IMR-90 (cell line): ENCODE data around the gene WFDC12. TPM values are rescaled to one million over a fixed set of nuclear protein-coding genes. Genes with fewer than 3 reads are reported as not detected.

ENCODE experiments used
- ATAC-seq: fragments of 200-7000 bp; cut with Tn5 transposase; 2 replicates; pipeline ENCODE4 v1.9.1; 2020; ENCODE audit warnings: low read depth, mild to moderate bottlenecking, moderate library complexity
- BruUV-seq: library from RNA; stranded (reverse); fragments of 400-500 nt; replicated peaks from 2 replicates; lab custom pipeline; 2021; lab: Mats Ljungman, UMichigan
- CTCF ChIA-PET: fragments of 300-600 bp; formaldehyde crosslinking; extraction: SDS; loops from one replicate; lab custom pipeline; 2021; ENCODE audit warnings: antibody characterized with exemption; lab: Yijun Ruan, JAX
- POLR2A ChIA-PET: fragments of 300-600 bp; sonication (Branson Sonifier 250); formaldehyde crosslinking; loops from one replicate; lab custom pipeline; 2022; ENCODE audit warnings: antibody characterized with exemption; ENCODE audit not compliant: unreplicated experiment; lab: Charles Lee
- DNase-seq: peaks from one replicate; pipeline ENCODE4 v3.0.0; 2013
- H2AFZ ChIP-seq: replicated peaks from 2 replicates; pipeline ENCODE3; 2013; ENCODE audit warnings: low read length, mild to moderate bottlenecking; ENCODE audit not compliant: poor library complexity
- H2AK5ac ChIP-seq: 2 replicates; pipeline ENCODE4 v1.6.1; 2013; ENCODE audit warnings: low read depth, low read length, inconsistent platforms
- H2AK9ac ChIP-seq: replicated peaks from 2 replicates; pipeline ENCODE3; 2013; ENCODE audit warnings: mild to moderate bottlenecking, low read depth, low read length, moderate library complexity; ENCODE audit not compliant: poor library complexity
- H2BK120ac ChIP-seq: 2 replicates; pipeline ENCODE4 v1.6.1; 2013; ENCODE audit warnings: low read depth, low read length, inconsistent platforms
- H2BK15ac ChIP-seq: 3 replicates; pipeline ENCODE4 v1.6.1; 2013; ENCODE audit warnings: low read depth, low read length, inconsistent platforms
- H2BK20ac ChIP-seq: 2 replicates; pipeline ENCODE4 v1.6.1; 2013; ENCODE audit warnings: low read depth, mild to moderate bottlenecking, inconsistent platforms, low read length, moderate library complexity
- H2BK5ac ChIP-seq: 2 replicates; pipeline ENCODE4 v1.6.1; 2013; ENCODE audit warnings: mild to moderate bottlenecking, low read depth, low read length, inconsistent platforms; ENCODE audit not compliant: poor library complexity, severe bottlenecking
- H3K14ac ChIP-seq: replicated peaks from 2 replicates; pipeline ENCODE4 v1.6.1; 2013; ENCODE audit warnings: low read depth, low read length, inconsistent platforms
- H3K18ac ChIP-seq: 2 replicates; pipeline ENCODE4 v1.6.1; 2013; ENCODE audit warnings: low read depth, low read length, control low read depth
- H3K23ac ChIP-seq: 2 replicates; pipeline ENCODE4 v1.6.1; 2013; ENCODE audit warnings: low read depth, low read length, inconsistent platforms
- H3K27ac ChIP-seq: 2 replicates; pipeline ENCODE4 v1.5.1; 2013; ENCODE audit warnings: mild to moderate bottlenecking, control low read depth, low read length; ENCODE audit not compliant: insufficient read depth
- H3K27me3 ChIP-seq: 2 replicates; pipeline ENCODE4 v1.6.1; 2013; ENCODE audit warnings: low read length; ENCODE audit not compliant: control insufficient read depth, insufficient read depth
- H3K36me3 ChIP-seq: 2 replicates; pipeline ENCODE4 v1.6.1; 2013; ENCODE audit warnings: low read length, mixed read lengths; ENCODE audit not compliant: control insufficient read depth, insufficient read depth
- H3K4ac ChIP-seq: 2 replicates; pipeline ENCODE4 v1.6.1; 2013; ENCODE audit warnings: low read depth, low read length, inconsistent platforms
- H3K4me1 ChIP-seq: 2 replicates; pipeline ENCODE4 v1.6.1; 2013; ENCODE audit warnings: low read length, mixed read lengths; ENCODE audit not compliant: control insufficient read depth, insufficient read depth
- H3K4me2 ChIP-seq: 2 replicates; pipeline ENCODE4 v1.6.1; 2013; ENCODE audit warnings: low read depth, mild to moderate bottlenecking, control low read depth, low read length, moderate library complexity
- H3K4me3 ChIP-seq: 2 replicates; pipeline ENCODE4 v1.5.1; 2013; ENCODE audit warnings: low read depth, mild to moderate bottlenecking, control low read depth, low read length, moderate library complexity; ENCODE audit not compliant: insufficient read depth
- H3K56ac ChIP-seq: 2 replicates; pipeline ENCODE4 v1.6.1; 2013; ENCODE audit warnings: low read length, inconsistent platforms; ENCODE audit not compliant: insufficient read depth; ENCODE audit errors: extremely low read depth
- H3K79me1 ChIP-seq, 2 experiments: 2 replicates each; pipeline ENCODE4 v1.6.1; 2013; ENCODE audit warnings: low read length in 2 of 2, inconsistent platforms in 1 of 2, low read depth in 1 of 2
- H3K9ac ChIP-seq: 2 replicates; pipeline ENCODE4 v1.6.1; 2013; ENCODE audit warnings: low read depth, low read length, control low read depth
- H3K9me1 ChIP-seq: 2 replicates; pipeline ENCODE4 v1.6.1; 2013; ENCODE audit warnings: low read length, inconsistent platforms; ENCODE audit not compliant: insufficient read depth
- H3K9me3 ChIP-seq: 2 replicates; pipeline ENCODE4 v1.6.1; 2013; ENCODE audit warnings: low read length; ENCODE audit not compliant: control insufficient read depth, insufficient read depth
- H4K20me1 ChIP-seq: 2 replicates; pipeline ENCODE4 v1.6.1; 2013; ENCODE audit warnings: low read length, inconsistent platforms; ENCODE audit not compliant: insufficient read depth
- H4K5ac ChIP-seq: 2 replicates; pipeline ENCODE4 v1.6.1; 2013; ENCODE audit warnings: mild to moderate bottlenecking, low read depth, low read length, control low read depth
- H4K8ac ChIP-seq, 2 experiments: 2 replicates each; pipeline ENCODE4 v1.6.1; 2013; ENCODE audit warnings: low read depth in 2 of 2, low read length in 2 of 2, control low read depth in 1 of 2, inconsistent platforms in 1 of 2
- H4K91ac ChIP-seq: 2 replicates; pipeline ENCODE4 v1.6.1; 2013; ENCODE audit warnings: low read depth, low read length, inconsistent platforms; ENCODE audit not compliant: insufficient read depth
- BHLHE40 ChIP-seq: fragments of 150-350 bp; IDR thresholded peaks from 2 replicates; pipeline ENCODE4 v1.6.1; 2016; ENCODE audit warnings: mild to moderate bottlenecking, low read depth, low read length
- RAD21 ChIP-seq: IDR thresholded peaks from 2 replicates; pipeline ENCODE4 v1.6.1; 2012; ENCODE audit warnings: low read length, improper control_type of control experiment
- SMC3 ChIP-seq: fragments of 150-350 bp; IDR thresholded peaks from 2 replicates; pipeline ENCODE4 v1.6.1; 2016; ENCODE audit warnings: low read depth, mild to moderate bottlenecking, antibody characterized with exemption, low read length, moderate library complexity
- WGBS, 2 experiments: methylation state at CpG; one replicate each; pipeline versions ENCODE4 v1.1.5 to v1.1.7; 2013; ENCODE audit warnings: missing lambda C conversion rate in 2 of 2; ENCODE audit not compliant: insufficient read length in 1 of 2; ENCODE audit errors: extremely low coverage in 2 of 2; 5-methylcytosine and 5-hydroxymethylcytosine counted together
- dilution Hi-C: fragments of 300-500 bp; cut with HindIII; formaldehyde crosslinking; loops from one replicate; pipeline ENCODE4 v1.14.3; 2018; ENCODE audit warnings: low sequenced_read_pairs; ENCODE audit not compliant: unreplicated experiment
- in situ Hi-C: fragments of 300-500 bp; cut with MboI; formaldehyde crosslinking; loops from 3 replicates; pipeline ENCODE4 v1.14.3; 2019; ENCODE audit warnings: low sequenced_read_pairs, inconsistent platforms, mixed read lengths
- intact Hi-C: fragments of 100-400 bp; cut with micrococcal nuclease; formaldehyde crosslinking; loops from 2 replicates; pipeline ENCODE4 v1.10.0; 2022
- polyA plus RNA-seq, 3 experiments: library from polyadenylated mRNA; depleted of rRNA; stranded (reverse); fragments of >200 nt; gene quantifications; 2 replicates each; pipeline ENCODE4 v1.2.3, GENCODE V29; 2012; ENCODE audit warnings: low replicate concordance in 1 of 3
- total RNA-seq: library from RNA; depleted of rRNA; stranded (reverse); fragments of >200 nt; gene quantifications from 2 replicates; pipeline ENCODE4 v1.2.3, GENCODE V29; 2012
- TF ChIP-seq, protein P1 (sequence below): conservative IDR thresholded peaks from 2 replicates; pipeline ENCODE4 v1.5.1; 2012; ENCODE audit warnings: mild to moderate bottlenecking, low read depth, low read length, improper control_type of control experiment

The WFDC12 gene
- total and polyA plus RNA-seq, 2 of the 4 experiments (the other 2 are of a cell fraction): not detected

DNA sequence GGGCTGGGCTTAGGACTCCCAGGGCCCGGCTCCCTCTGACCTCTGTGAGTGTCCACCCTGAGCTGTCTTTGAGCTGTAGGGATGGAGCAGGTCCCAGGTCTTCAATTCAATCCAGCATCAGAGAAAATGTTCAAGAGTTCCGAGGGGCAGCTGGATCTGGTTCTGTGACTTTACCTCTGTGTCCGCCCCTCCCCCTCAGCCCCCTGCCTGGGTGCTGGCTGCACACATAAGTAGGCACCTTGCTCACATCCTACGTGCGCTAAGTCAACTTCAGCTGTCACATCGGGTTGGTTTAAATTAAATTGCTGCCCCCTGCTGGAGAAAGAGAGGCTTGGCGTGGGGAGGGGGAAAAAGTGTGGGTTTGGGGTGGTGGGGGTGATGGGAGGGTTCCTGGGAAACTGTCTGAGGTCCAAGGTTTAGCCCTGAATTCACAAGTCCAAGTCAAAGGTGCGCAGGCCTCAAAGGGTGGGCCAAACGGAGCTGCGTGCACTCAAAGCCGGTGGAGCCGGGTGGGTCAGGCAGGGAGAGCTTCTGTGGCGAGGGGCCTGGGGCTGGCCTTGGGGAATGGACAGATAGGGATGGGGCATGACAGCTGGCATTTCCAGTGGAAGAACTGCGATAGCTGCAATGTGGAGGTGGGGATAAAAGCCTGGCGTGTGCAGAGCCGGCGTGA, 12.3 kb downstream of the WFDC12 start:
- Histone ChIP-seq H3K56ac (no peak overlapping the region), H2AFZ (no peak overlapping the region), H3K27ac (no peak overlapping the region), H3K27me3 (peaks cover 40% of the 10 kb centered on the region), H2AK9ac (no peak overlapping the region), H3K14ac (no peak overlapping the region), H2BK20ac (no peak overlapping the region), H2BK120ac (no peak overlapping the region), H2AK5ac (no peak overlapping the region), H3K9me1 (no peaks in the 10 kb centered on the region), H3K36me3 (no peaks in the 10 kb centered on the region), H4K91ac (no peak overlapping the region), H3K4ac (no peak overlapping the region), H2BK15ac (no peak overlapping the region), H3K4me3 (no peak overlapping the region), H3K9me3 (no peaks in the 10 kb centered on the region), H4K20me1 (no peaks in the 10 kb centered on the region), H2BK5ac (no peak overlapping the region), H3K4me2 (no peak overlapping the region), H3K9ac (no peak overlapping the region), H3K4me1 (no peaks in the 10 kb centered on the region), H4K5ac (no peak overlapping the region), H3K18ac (no peak overlapping the region), H3K23ac (no peak overlapping the region), H4K8ac (no peak overlapping the region), H3K79me1 (no peaks in the 10 kb centered on the region)
- ATAC-seq (peak; percentile 48; the same call in 1 of the 2 replicates), DNase-seq (no peak)
- POLR2A ChIA-PET: no interaction called here
- in situ Hi-C loops: loop anchor here (25.0 kb wide), 1 partner anchor 175 kb away; no protein-coding TSS in a partner anchor
- TF ChIP-seq BHLHE40 (no peak), RAD21 (peak; percentile 31), SMC3 (peak; percentile 15; the same call in 1 of the 2 replicates)
- TF ChIP-seq, protein P1, sequence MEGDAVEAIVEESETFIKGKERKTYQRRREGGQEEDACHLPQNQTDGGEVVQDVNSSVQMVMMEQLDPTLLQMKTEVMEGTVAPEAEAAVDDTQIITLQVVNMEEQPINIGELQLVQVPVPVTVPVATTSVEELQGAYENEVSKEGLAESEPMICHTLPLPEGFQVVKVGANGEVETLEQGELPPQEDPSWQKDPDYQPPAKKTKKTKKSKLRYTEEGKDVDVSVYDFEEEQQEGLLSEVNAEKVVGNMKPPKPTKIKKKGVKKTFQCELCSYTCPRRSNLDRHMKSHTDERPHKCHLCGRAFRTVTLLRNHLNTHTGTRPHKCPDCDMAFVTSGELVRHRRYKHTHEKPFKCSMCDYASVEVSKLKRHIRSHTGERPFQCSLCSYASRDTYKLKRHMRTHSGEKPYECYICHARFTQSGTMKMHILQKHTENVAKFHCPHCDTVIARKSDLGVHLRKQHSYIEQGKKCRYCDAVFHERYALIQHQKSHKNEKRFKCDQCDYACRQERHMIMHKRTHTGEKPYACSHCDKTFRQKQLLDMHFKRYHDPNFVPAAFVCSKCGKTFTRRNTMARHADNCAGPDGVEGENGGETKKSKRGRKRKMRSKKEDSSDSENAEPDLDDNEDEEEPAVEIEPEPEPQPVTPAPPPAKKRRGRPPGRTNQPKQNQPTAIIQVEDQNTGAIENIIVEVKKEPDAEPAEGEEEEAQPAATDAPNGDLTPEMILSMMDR: peak; percentile 40
- intact Hi-C loops: loop anchor here (1.0 kb wide), 1 partner anchor 68 kb away; no protein-coding TSS in a partner anchor
- CTCF ChIA-PET: interaction anchor here (0.6 to 2.0 kb wide), 15 partner anchors 9 to 182 kb away, joined by 3 to 13 read pairs (median 3); no protein-coding TSS in a partner anchor
- no TSS peak for BruUV-seq
- WGBS, 2 experiments: 0% methylated on average over 2 of the region's 17 CpGs; no CpG with 5 or more reads in 1 of the 2 experiments
- dilution Hi-C loops: no loop called here
